HepG2 (cell line): ENCODE results near the gene TBC1D1. TPM values are rescaled to one million over a fixed set of nuclear protein-coding genes. Genes with fewer than 3 reads are reported as not detected.

Experiments used
- ATAC-seq: fragments of 200-7000 bp; cut with Tn5 transposase; 3 replicates; pipeline ENCODE4 v1.9.1; 2020; ENCODE audit warnings: mild to moderate bottlenecking, moderate library complexity
- BruUV-seq: library from RNA; stranded (reverse); fragments of 400-500 nt; replicated peaks from 2 replicates; lab custom pipeline; 2021; lab: Mats Ljungman, UMichigan
- CTCF ChIA-PET: fragments of 300-600 bp; formaldehyde crosslinking; extraction: SDS; loops from one replicate; lab custom pipeline; 2021; ENCODE audit warnings: low total read pairs, inconsistent platforms, low intra/inter-chr PET ratio; lab: Yijun Ruan, JAX
- POLR2A ChIA-PET: fragments of 350-600 bp; sonication (Branson Sonifier 250); formaldehyde crosslinking; loops from one replicate; lab custom pipeline; 2020; ENCODE audit warnings: antibody characterized with exemption, inconsistent platforms; lab: Yijun Ruan, JAX
- DNase-seq: peaks from one replicate; pipeline ENCODE4 v3.0.0-alpha.2; 2015; ENCODE audit warnings: low spot score
- FAIRE-seq: peaks from 3 replicates; lab custom pipeline; 2011; peaks lifted over from hg19 to GRCh38; lab: Jason Lieb, UNC
- H2AFZ ChIP-seq: one replicate; pipeline ENCODE4 v1.6.1; 2011; ENCODE audit warnings: low read length, inconsistent platforms
- H3K27ac ChIP-seq: fragments of 300-600 bp; 3 replicates; pipeline ENCODE4 v1.8.0; 2011; ENCODE audit warnings: mixed run types, mild to moderate bottlenecking, mixed read lengths, low read length, inconsistent platforms; ENCODE audit not compliant: insufficient read depth; ENCODE audit errors: extremely low read length
- H3K27me3 ChIP-seq, 2 experiments: fragments of 200-600 bp in 1 of 2; 2 replicates in 1 of 2; 3 replicates in 1 of 2; pipeline versions ENCODE4 v1.6.0 to v1.8.0; 2011; ENCODE audit warnings: low read length in 2 of 2, mild to moderate bottlenecking in 2 of 2, moderate library complexity in 2 of 2, inconsistent platforms in 1 of 2; ENCODE audit not compliant: insufficient read depth in 2 of 2, control insufficient read depth in 1 of 2
- H3K36me3 ChIP-seq, 2 experiments: fragments of 200-600 bp in 1 of 2; replicated peaks in 1 of 2; 2 replicates in 1 of 2; 3 replicates in 1 of 2; pipeline versions ENCODE4 v1.5.1 to v1.8.0; 2011; ENCODE audit warnings: low read length in 2 of 2, inconsistent platforms in 1 of 2; ENCODE audit not compliant: insufficient read depth in 2 of 2, control insufficient read depth in 1 of 2
- H3K4me1 ChIP-seq: 2 replicates; pipeline ENCODE4 v1.5.1; 2012; ENCODE audit warnings: low read length, inconsistent platforms; ENCODE audit not compliant: insufficient read depth
- H3K4me2 ChIP-seq: 2 replicates; pipeline ENCODE4 v1.6.0; 2011; ENCODE audit warnings: low read depth, low read length, inconsistent platforms
- H3K4me3 ChIP-seq, 3 experiments: fragments of 200-600 bp in 1 of 3; sonication (generic), shearing (Covaris generic) in 1 of 3; replicated peaks in 1 of 3; 2 replicates each; pipeline ENCODE4 v1.5.1; 2011 to 2016; ENCODE audit warnings: low read length in 3 of 3, inconsistent platforms in 2 of 3, low read depth in 2 of 3, mild to moderate bottlenecking in 2 of 3, control low read depth in 1 of 3, mixed read lengths in 1 of 3; ENCODE audit not compliant: insufficient read depth in 1 of 3
- H3K79me2 ChIP-seq: one replicate; pipeline ENCODE4 v1.6.1; 2011; ENCODE audit warnings: low read length, inconsistent platforms; ENCODE audit not compliant: insufficient read depth
- H3K9ac ChIP-seq: 2 replicates; pipeline ENCODE4 v1.6.0; 2011; ENCODE audit warnings: mild to moderate bottlenecking, low read depth, low read length, inconsistent platforms; ENCODE audit not compliant: insufficient read depth
- H3K9me3 ChIP-seq: 2 replicates; pipeline ENCODE4 v1.5.1; 2012; ENCODE audit warnings: mild to moderate bottlenecking, low read length
- H4K20me1 ChIP-seq: 2 replicates; pipeline ENCODE4 v1.6.0; 2011; ENCODE audit warnings: inconsistent platforms, mild to moderate bottlenecking, low read length, moderate library complexity; ENCODE audit not compliant: insufficient read depth
- ADNP ChIP-seq: sonication (generic); formaldehyde crosslinking; IDR thresholded peaks from 2 replicates; pipeline ENCODE4 v1.4.0; 2020; ENCODE audit warnings: missing genetic modification reagents
- FOXP1 ChIP-seq, 2 experiments: fragments of 450-650 bp in 1 of 2; IDR thresholded peaks; 2 replicates each; pipeline ENCODE4 v1.6.1; 2017 to 2018; ENCODE audit warnings: antibody characterized with exemption in 1 of 2
- HNF4G ChIP-seq, 2 experiments: sonication (generic) in 1 of 2; formaldehyde crosslinking in 1 of 2; IDR thresholded peaks; 2 replicates each; pipeline versions ENCODE4 v1.4.0 to v1.6.1; 2011 to 2020; ENCODE audit warnings: borderline replicate concordance in 2 of 2, low read depth in 2 of 2, mild to moderate bottlenecking in 2 of 2, low read length in 1 of 2, missing genetic modification reagents in 1 of 2, moderate library complexity in 1 of 2
- KDM1A ChIP-seq: IDR thresholded peaks from 2 replicates; pipeline ENCODE4 v1.6.1; 2016; ENCODE audit warnings: missing compliant biosample characterization
- MIER3 ChIP-seq: IDR thresholded peaks from 2 replicates; pipeline ENCODE4 v1.6.1; 2016; ENCODE audit warnings: missing compliant biosample characterization, borderline replicate concordance
- NRL ChIP-seq: sonication (generic); formaldehyde crosslinking; IDR thresholded peaks from 2 replicates; pipeline ENCODE4 v1.5.0; 2020; ENCODE audit warnings: missing genetic modification reagents, mild to moderate bottlenecking, moderate library complexity, borderline replicate concordance
- RELA ChIP-seq: sonication (generic); formaldehyde crosslinking; IDR thresholded peaks from 2 replicates; pipeline ENCODE4 v1.4.0; 2020; ENCODE audit warnings: missing genetic modification reagents
- SALL1 ChIP-seq: sonication (generic); formaldehyde crosslinking; IDR thresholded peaks from 2 replicates; pipeline ENCODE4 v1.8.0; 2022; ENCODE audit warnings: mild to moderate bottlenecking, missing genetic modification reagents
- SOX5 ChIP-seq: IDR thresholded peaks from 2 replicates; pipeline ENCODE4 v1.6.1; 2016; ENCODE audit warnings: borderline replicate concordance
- ZNF569 ChIP-seq: sonication (generic); formaldehyde crosslinking; IDR thresholded peaks from 2 replicates; pipeline ENCODE4 v1.5.0; 2020; ENCODE audit warnings: mild to moderate bottlenecking, missing genetic modification reagents, moderate library complexity, borderline replicate concordance
- WGBS: methylation state at CpG from one replicate; pipeline ENCODE4 v1.1.6; 2017; ENCODE audit warnings: low lambda C conversion rate; 5-methylcytosine and 5-hydroxymethylcytosine counted together
- in situ Hi-C: cut with HindIII; loops from 2 replicates; pipeline ENCODE4 v1.10.0; 2017; ENCODE audit warnings: low pct_unique_long_range_greater_than_20kb; ENCODE audit not compliant: extremely low pct_ligation_motif_present
- intact Hi-C: fragments of 100-400 bp; cut with micrococcal nuclease; formaldehyde crosslinking; loops from one replicate; pipeline ENCODE4 v1.10.0; 2022; ENCODE audit not compliant: unreplicated experiment
- polyA plus RNA-seq, 8 experiments: library from polyadenylated mRNA; depleted of rRNA in 3 of 8; stranded (reverse) in 7 of 8; unstranded in 1 of 8; fragments of >200 nt; fragmentation: Illumina TruSeq in 4 of 8; extraction: Trizol in 4 of 8; gene quantifications; 2 replicates each; pipeline versions ENCODE4 v1.2.1 to v1.2.3, GENCODE V29; 2011 to 2016; ENCODE audit warnings: low read depth in 4 of 8, missing spikeins in 1 of 8, mixed read lengths in 1 of 8; ENCODE audit not compliant: insufficient read depth in 1 of 8
- total RNA-seq, 5 experiments: library from RNA; depleted of rRNA; stranded (reverse); fragments of >200 nt; fragmentation: Illumina TruSeq; extraction: Trizol; gene quantifications; 2 replicates each; pipeline ENCODE4 v1.2.3, GENCODE V29; 2016; ENCODE audit warnings: low read depth in 1 of 5
- TF ChIP-seq, protein P1 (sequence below): sonication (generic); formaldehyde crosslinking; IDR thresholded peaks from 2 replicates; pipeline ENCODE4 v1.8.0; 2022; ENCODE audit warnings: mild to moderate bottlenecking, missing genetic modification reagents; ENCODE audit not compliant: insufficient replicate concordance
- TF ChIP-seq, protein P2 (sequence below): sonication (generic); formaldehyde crosslinking; IDR thresholded peaks from 2 replicates; pipeline ENCODE4 v1.4.0; 2020; ENCODE audit warnings: missing genetic modification reagents
- TF ChIP-seq, protein P3 (sequence below): sonication (generic); formaldehyde crosslinking; IDR thresholded peaks from 2 replicates; pipeline ENCODE4 v1.5.1; 2020; ENCODE audit warnings: missing genetic modification reagents, mild to moderate bottlenecking, borderline replicate concordance
- TF ChIP-seq, protein P4 (sequence below): sonication (generic); formaldehyde crosslinking; IDR thresholded peaks from 2 replicates; pipeline ENCODE4 v1.4.0; 2020; ENCODE audit warnings: missing genetic modification reagents, mild to moderate bottlenecking, borderline replicate concordance

TBC1D1 gene
- total and polyA plus RNA-seq, 2 of the 13 experiments (the other 11 are each of a cell fraction or from before 2014, with no cell fraction given) = 37.3 to 62.8 TPM

DNA sequence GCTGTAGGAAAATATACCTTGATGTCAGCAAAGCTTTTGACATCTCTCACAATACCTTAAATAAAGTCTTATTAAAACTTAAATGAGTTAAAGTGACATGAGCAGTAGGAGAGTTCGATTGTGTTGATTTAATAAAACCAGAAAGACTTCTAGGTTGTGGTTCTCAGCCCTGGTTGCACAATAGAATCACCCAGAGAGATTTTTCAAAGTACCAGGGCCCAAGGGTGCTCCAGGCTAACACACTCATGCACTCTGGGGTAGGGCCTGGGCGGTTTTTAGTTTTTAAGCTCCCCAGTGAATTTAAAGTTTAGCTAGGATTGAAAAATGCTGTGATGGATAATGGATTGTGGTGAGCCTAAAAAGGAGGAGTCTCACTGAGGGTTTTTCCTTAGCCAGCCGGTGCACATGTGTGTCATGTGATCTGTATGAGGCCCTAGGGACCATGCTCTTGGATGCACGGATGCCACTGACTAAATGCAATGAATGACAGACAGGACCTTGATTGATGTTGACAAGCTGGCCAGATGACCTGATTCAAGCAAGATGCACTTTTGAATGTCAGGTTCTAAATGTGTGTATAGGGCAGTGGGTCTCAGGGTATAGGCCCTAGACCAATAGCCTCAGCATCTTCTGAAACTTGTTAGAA, 254.3 kb downstream of the TBC1D1 start (continued):
- TF ChIP-seq, protein P1, sequence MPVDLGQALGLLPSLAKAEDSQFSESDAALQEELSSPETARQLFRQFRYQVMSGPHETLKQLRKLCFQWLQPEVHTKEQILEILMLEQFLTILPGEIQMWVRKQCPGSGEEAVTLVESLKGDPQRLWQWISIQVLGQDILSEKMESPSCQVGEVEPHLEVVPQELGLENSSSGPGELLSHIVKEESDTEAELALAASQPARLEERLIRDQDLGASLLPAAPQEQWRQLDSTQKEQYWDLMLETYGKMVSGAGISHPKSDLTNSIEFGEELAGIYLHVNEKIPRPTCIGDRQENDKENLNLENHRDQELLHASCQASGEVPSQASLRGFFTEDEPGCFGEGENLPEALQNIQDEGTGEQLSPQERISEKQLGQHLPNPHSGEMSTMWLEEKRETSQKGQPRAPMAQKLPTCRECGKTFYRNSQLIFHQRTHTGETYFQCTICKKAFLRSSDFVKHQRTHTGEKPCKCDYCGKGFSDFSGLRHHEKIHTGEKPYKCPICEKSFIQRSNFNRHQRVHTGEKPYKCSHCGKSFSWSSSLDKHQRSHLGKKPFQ (CRISPR knock-in tag) = no peak
- TF ChIP-seq NRL (CRISPR knock-in tag) = no peak

DNA sequence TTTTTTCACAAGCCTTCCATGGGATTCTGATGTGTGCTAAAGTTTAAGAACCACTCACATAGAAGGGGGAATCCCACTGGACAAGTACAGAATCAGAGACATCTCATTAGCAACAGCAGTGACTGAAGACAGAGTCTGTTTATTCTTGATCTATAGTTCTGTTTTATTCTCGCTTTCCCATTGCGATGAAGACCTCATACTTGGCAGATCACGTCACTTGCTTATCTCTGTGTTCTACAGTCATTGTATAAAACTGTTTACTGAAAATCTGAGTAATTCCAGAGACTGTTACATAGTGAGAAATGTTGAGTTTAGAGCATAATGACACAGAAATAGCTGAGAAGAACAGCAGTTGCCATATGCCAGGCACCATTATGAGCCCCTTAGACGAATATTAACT, 254.9 kb downstream of the TBC1D1 start:
- POLR2A ChIA-PET = interaction anchor here (1.6 kb wide), 1 partner anchor 12 kb away, joined by 11 read pairs; no protein-coding TSS in a partner anchor
- H3K4me1 ChIP-seq = peaks cover 44% of the 10 kb centered on the region
- CTCF ChIA-PET = no interaction called here
- H3K79me2 ChIP-seq = no peaks in the 10 kb centered on the region
- no peaks in the 10 kb centered on the region for H3K27me3 ChIP-seq
- H3K9me3 ChIP-seq = no peaks in the 10 kb centered on the region
- no peaks in the 10 kb centered on the region; a peak in 1 of 5 replicates for H3K36me3 ChIP-seq
- H4K20me1 ChIP-seq = no peaks in the 10 kb centered on the region
- no peak overlapping the region for H3K9ac ChIP-seq
- intact Hi-C loops = no loop called here
- H2AFZ ChIP-seq = no peak overlapping the region
- in situ Hi-C loops = no loop called here
- WGBS = 93% methylated on average over 4 of the region's 4 CpGs
- DNase-seq (no peak), FAIRE-seq (no peak), ATAC-seq (no peak)
- no peak overlapping the region for H3K27ac ChIP-seq
- BruUV-seq = no TSS peak
- no peak overlapping the region for H3K4me3 ChIP-seq
- H3K4me2 ChIP-seq = no peak overlapping the region
- TF ChIP-seq ZNF569 (CRISPR knock-in tag) (no peak), MIER3 (CRISPR knock-in tag) (no peak), SOX5 (CRISPR knock-in tag) (no peak), ADNP (no peak), KDM1A (CRISPR knock-in tag) (no peak), HNF4G (IDR thresholded peaks at IDR 0.05; ENCODE audit: borderline replicate concordance, low read depth, low read length) (no peak), HNF4G (CRISPR knock-in tag; IDR thresholded peaks at IDR 0.05; ENCODE audit: borderline replicate concordance, low read depth) (no peak), RELA (no peak), SALL1 (CRISPR knock-in tag) (no peak), FOXP1 (IDR thresholded peaks at IDR 0.05) (no peak), FOXP1 (CRISPR knock-in tag; IDR thresholded peaks at IDR 0.05) (no peak)
- TF ChIP-seq, protein P2, sequence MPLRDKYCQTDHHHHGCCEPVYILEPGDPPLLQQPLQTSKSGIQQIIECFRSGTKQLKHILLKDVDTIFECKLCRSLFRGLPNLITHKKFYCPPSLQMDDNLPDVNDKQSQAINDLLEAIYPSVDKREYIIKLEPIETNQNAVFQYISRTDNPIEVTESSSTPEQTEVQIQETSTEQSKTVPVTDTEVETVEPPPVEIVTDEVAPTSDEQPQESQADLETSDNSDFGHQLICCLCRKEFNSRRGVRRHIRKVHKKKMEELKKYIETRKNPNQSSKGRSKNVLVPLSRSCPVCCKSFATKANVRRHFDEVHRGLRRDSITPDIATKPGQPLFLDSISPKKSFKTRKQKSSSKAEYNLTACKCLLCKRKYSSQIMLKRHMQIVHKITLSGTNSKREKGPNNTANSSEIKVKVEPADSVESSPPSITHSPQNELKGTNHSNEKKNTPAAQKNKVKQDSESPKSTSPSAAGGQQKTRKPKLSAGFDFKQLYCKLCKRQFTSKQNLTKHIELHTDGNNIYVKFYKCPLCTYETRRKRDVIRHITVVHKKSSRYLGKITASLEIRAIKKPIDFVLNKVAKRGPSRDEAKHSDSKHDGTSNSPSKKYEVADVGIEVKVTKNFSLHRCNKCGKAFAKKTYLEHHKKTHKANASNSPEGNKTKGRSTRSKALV (CRISPR knock-in tag) = no peak
- TF ChIP-seq, protein P3, sequence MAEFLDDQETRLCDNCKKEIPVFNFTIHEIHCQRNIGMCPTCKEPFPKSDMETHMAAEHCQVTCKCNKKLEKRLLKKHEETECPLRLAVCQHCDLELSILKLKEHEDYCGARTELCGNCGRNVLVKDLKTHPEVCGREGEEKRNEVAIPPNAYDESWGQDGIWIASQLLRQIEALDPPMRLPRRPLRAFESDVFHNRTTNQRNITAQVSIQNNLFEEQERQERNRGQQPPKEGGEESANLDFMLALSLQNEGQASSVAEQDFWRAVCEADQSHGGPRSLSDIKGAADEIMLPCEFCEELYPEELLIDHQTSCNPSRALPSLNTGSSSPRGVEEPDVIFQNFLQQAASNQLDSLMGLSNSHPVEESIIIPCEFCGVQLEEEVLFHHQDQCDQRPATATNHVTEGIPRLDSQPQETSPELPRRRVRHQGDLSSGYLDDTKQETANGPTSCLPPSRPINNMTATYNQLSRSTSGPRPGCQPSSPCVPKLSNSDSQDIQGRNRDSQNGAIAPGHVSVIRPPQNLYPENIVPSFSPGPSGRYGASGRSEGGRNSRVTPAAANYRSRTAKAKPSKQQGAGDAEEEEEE (CRISPR knock-in tag) = no peak
- TF ChIP-seq, protein P4, sequence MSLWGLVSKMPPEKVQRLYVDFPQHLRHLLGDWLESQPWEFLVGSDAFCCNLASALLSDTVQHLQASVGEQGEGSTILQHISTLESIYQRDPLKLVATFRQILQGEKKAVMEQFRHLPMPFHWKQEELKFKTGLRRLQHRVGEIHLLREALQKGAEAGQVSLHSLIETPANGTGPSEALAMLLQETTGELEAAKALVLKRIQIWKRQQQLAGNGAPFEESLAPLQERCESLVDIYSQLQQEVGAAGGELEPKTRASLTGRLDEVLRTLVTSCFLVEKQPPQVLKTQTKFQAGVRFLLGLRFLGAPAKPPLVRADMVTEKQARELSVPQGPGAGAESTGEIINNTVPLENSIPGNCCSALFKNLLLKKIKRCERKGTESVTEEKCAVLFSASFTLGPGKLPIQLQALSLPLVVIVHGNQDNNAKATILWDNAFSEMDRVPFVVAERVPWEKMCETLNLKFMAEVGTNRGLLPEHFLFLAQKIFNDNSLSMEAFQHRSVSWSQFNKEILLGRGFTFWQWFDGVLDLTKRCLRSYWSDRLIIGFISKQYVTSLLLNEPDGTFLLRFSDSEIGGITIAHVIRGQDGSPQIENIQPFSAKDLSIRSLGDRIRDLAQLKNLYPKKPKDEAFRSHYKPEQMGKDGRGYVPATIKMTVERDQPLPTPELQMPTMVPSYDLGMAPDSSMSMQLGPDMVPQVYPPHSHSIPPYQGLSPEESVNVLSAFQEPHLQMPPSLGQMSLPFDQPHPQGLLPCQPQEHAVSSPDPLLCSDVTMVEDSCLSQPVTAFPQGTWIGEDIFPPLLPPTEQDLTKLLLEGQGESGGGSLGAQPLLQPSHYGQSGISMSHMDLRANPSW = no peak
